T-helper 2 cell (primary cell): ENCODE data around the gene TRIM6.
"Not testable (repeated sequence)": the region's sequence is repeated elsewhere in the genome, so short reads cannot be mapped to it uniquely, and the experiment has no call there.

Source experiments
- DNase-seq, 5 experiments: peaks; one replicate each; pipeline versions ENCODE4 v3.0.0 to v3.0.0-alpha.2; 2012 to 2022

TRIM6 gene

GRCh38 chr11:5604896-5605295, 8.5 kb downstream of the TRIM6 start:
- DNase-seq: no peak

GRCh38 chr11:5605849-5606248, 9.4 kb downstream of the TRIM6 start:
- DNase-seq: no peak

- no peak for DNase-seq
Observed at GRCh38 chr11:5608808-5609207, 12.4 kb downstream of the TRIM6 start.

GRCh38 chr11:5610446-5610845, 14.0 kb downstream of the TRIM6 start:
- DNase-seq: no peak

- DNase-seq: no peak
Observed at GRCh38 chr11:5611627-5612026, 15.2 kb downstream of the TRIM6 start.

- no peak for DNase-seq
Observed at GRCh38 chr11:5618807-5619206, 22.4 kb downstream of the TRIM6 start.

GRCh38 chr11:5620651-5621521, 24.4 kb downstream of the TRIM6 start:
- DNase-seq: no peak

- DNase-seq: no peak
Observed at GRCh38 chr11:5621580-5621979, 25.1 kb downstream of the TRIM6 start.

GRCh38 chr11:5622802-5623201, 26.4 kb downstream of the TRIM6 start:
- DNase-seq: no peak

GRCh38 chr11:5624489-5625279, 28.2 kb downstream of the TRIM6 start, which contains the start of gene TRIM34:
TSS of gene TRIM34 (plus strand) at chr11:5625001. CDS start at chr11:5632332, 7,331 bp downstream.
- DNase-seq: peak in 4 of 5 experiments; percentile 17 to 83 (median 57)

GRCh38 chr11:5625281-5625680, 28.8 kb downstream of the TRIM6 start:
- no peak for DNase-seq

GRCh38 chr11:5626196-5626595, 29.8 kb downstream of the TRIM6 start:
- DNase-seq: no peak

GRCh38 chr11:5631417-5631816, 35.0 kb downstream of the TRIM6 start:
- DNase-seq: no peak

GRCh38 chr11:5631969-5632635, 35.7 kb downstream of the TRIM6 start:
- DNase-seq: no peak

- no peak for DNase-seq
Observed at GRCh38 chr11:5639953-5640352, 43.5 kb downstream of the TRIM6 start.

GRCh38 chr11:5643585-5643984, 47.1 kb downstream of the TRIM6 start:
- peak in 1 of 5 experiments; percentile 31 for DNase-seq

GRCh38 chr11:5646139-5646538, 49.7 kb downstream of the TRIM6 start:
- DNase-seq: no peak

- DNase-seq: no peak
Observed at GRCh38 chr11:5655474-5655873, 59.0 kb downstream of the TRIM6 start.

GRCh38 chr11:5656956-5657355, 60.5 kb downstream of the TRIM6 start:
- not testable (repeated sequence) for DNase-seq

- DNase-seq: no peak
Observed at GRCh38 chr11:5658318-5658717, 61.9 kb downstream of the TRIM6 start.
